Fibroblast of pulmonary artery (primary cell): Measurements from ENCODE around the gene FEM1C.

Experiments used
- DNase-seq: peaks from one replicate; pipeline ENCODE4 v3.0.0-alpha.2; 2010; ENCODE audit warnings: low read depth
- H3K4me3 ChIP-seq: replicated peaks from 2 replicates; pipeline ENCODE4 v1.5.1; 2011; ENCODE audit warnings: low read depth, mild to moderate bottlenecking, control low read depth, low read length, moderate library complexity
- CTCF ChIP-seq: IDR thresholded peaks from 2 replicates; pipeline ENCODE4 v1.5.1; 2011; ENCODE audit warnings: mild to moderate bottlenecking, control low read depth, low read length, inconsistent platforms; ENCODE audit errors: missing control alignments

FEM1C gene

GRCh38 chr5:115511632-115512031 is 32.9 kb downstream of the FEM1C start:
- no peak overlapping the region for H3K4me3 ChIP-seq
- TF ChIP-seq CTCF = no peak
- no peak for DNase-seq

GRCh38 chr5:115510145-115510645 is 34.4 kb downstream of the FEM1C start:
- DNase-seq = no peak
- no peak overlapping the region for H3K4me3 ChIP-seq
- TF ChIP-seq CTCF = no peak

- DNase-seq = no peak
- TF ChIP-seq CTCF = no peak
- H3K4me3 ChIP-seq = no peak overlapping the region
Observed at GRCh38 chr5:115509547-115509946, 35.0 kb downstream of the FEM1C start.

- no peak overlapping the region for H3K4me3 ChIP-seq
- TF ChIP-seq CTCF = no peak
- peak; percentile 57 for DNase-seq
Observed at GRCh38 chr5:115507681-115508080, 36.9 kb downstream of the FEM1C start.

GRCh38 chr5:115503420-115503819 is 41.2 kb downstream of the FEM1C start:
- H3K4me3 ChIP-seq = no peak overlapping the region
- no peak for TF ChIP-seq CTCF
- no peak for DNase-seq

- no peak overlapping the region for H3K4me3 ChIP-seq
- no peak for DNase-seq
- no peak for TF ChIP-seq CTCF
Observed at GRCh38 chr5:115501464-115502210, 42.9 kb downstream of the FEM1C start.

GRCh38 chr5:115500225-115500624 is 44.4 kb downstream of the FEM1C start:
- H3K4me3 ChIP-seq = no peak overlapping the region
- DNase-seq = no peak
- no peak for TF ChIP-seq CTCF
